ENCODE data around the gene SLC26A11. TPM values are rescaled to one million over a fixed set of nuclear protein-coding genes. Genes with fewer than 3 reads are reported as not detected.

The SLC26A11 gene
- polyA plus RNA-seq, 2 of the 4 experiments (the other 2 are of a cell fraction) = 8.3 to 13.7 TPM

DNA sequence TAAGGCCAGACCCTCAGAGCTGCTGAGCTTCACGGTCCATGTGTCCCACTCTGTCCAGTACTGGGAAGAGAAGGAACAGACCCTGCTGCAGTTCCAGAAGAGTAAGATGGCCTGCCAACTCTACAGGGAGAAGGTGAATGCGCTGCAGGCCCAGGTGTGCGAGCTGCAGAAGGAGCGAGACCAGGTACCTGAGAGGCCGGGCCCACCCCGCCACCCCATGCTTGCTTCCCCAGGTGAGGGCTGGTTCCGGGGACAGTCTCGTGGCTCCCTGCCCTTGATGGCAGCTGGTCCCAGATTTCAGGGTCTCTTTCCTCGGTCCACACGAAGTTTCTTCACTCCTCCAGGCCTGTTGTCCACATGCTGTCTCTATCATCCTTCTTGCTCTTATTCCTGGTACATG lies 29.5 kb upstream of the SLC26A11 start:
- 83% methylated on average over 10 of the region's 10 CpGs for WGBS (ENCODE audit: missing lambda C conversion rate)
- no peak for DNase-seq (ENCODE audit: low read depth in 1 of 2, low spot score in 1 of 2)
- no peak for TF ChIP-seq SMC3 (IDR thresholded peaks at IDR 0.05)
- no peak for TF ChIP-seq ZNF302 (CRISPR knock-in tag; IDR thresholded peaks at IDR 0.05)
- no peak for TF ChIP-seq NPAS2 (CRISPR knock-in tag; IDR thresholded peaks at IDR 0.05; ENCODE audit: borderline replicate concordance)
- TF ChIP-seq ZSCAN20 (CRISPR knock-in tag; IDR thresholded peaks at IDR 0.05) = no peak
- no peak for TF ChIP-seq RFX5 (IDR thresholded peaks at IDR 0.05)
- TF ChIP-seq, protein P1, sequence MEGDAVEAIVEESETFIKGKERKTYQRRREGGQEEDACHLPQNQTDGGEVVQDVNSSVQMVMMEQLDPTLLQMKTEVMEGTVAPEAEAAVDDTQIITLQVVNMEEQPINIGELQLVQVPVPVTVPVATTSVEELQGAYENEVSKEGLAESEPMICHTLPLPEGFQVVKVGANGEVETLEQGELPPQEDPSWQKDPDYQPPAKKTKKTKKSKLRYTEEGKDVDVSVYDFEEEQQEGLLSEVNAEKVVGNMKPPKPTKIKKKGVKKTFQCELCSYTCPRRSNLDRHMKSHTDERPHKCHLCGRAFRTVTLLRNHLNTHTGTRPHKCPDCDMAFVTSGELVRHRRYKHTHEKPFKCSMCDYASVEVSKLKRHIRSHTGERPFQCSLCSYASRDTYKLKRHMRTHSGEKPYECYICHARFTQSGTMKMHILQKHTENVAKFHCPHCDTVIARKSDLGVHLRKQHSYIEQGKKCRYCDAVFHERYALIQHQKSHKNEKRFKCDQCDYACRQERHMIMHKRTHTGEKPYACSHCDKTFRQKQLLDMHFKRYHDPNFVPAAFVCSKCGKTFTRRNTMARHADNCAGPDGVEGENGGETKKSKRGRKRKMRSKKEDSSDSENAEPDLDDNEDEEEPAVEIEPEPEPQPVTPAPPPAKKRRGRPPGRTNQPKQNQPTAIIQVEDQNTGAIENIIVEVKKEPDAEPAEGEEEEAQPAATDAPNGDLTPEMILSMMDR (IDR thresholded peaks at IDR 0.05) = no peak
- TF ChIP-seq, protein P2, sequence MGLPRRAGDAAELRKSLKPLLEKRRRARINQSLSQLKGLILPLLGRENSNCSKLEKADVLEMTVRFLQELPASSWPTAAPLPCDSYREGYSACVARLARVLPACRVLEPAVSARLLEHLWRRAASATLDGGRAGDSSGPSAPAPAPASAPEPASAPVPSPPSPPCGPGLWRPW (IDR thresholded peaks at IDR 0.05) = no peak
- TF ChIP-seq MAFK (IDR thresholded peaks at IDR 0.05; ENCODE audit: partially characterized antibody) = no peak
- TF ChIP-seq CBX2 (IDR thresholded peaks at IDR 0.05; ENCODE audit: borderline replicate concordance, low read depth) = no peak
- no peak for ATAC-seq
- ChIA-PET POLR2A (no interaction called here), CTCF (interaction anchor here (0.9 to 2.4 kb wide), 7 partner anchors 11 to 108 kb away, joined by 3 to 8 read pairs (median 5); partner anchors contain the start of gene GAA)
- no peak overlapping the region for H3K4me3 ChIP-seq
- no peak overlapping the region for H3K27ac ChIP-seq
- H3K4me1 ChIP-seq = peaks cover 15% of the 10 kb centered on the region
- no peak overlapping the region for H3K4me2 ChIP-seq
- FAIRE-seq = no peak
- H3K9me3 ChIP-seq = no peaks in the 10 kb centered on the region

DNA sequence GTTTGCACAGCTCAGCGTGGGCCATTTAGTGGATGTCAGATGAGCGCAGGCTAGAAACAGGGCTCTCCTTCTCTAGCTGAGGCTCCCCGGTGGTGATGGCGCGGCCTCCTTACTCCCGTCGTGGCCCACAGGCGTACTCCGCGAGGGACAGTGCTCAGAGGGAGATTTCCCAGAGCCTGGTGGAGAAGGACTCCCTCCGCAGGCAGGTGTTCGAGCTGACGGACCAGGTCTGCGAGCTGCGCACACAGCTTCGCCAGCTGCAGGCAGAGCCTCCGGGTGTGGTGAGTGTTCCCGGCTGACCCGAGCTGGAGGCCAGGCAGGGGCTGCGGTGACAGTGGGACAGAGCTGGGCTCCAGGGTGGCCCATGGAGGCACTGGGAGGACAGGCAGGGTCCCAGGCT lies 29.0 kb upstream of the SLC26A11 start:
- no peak for ATAC-seq
- POLR2A ChIA-PET = no interaction called here

DNA sequence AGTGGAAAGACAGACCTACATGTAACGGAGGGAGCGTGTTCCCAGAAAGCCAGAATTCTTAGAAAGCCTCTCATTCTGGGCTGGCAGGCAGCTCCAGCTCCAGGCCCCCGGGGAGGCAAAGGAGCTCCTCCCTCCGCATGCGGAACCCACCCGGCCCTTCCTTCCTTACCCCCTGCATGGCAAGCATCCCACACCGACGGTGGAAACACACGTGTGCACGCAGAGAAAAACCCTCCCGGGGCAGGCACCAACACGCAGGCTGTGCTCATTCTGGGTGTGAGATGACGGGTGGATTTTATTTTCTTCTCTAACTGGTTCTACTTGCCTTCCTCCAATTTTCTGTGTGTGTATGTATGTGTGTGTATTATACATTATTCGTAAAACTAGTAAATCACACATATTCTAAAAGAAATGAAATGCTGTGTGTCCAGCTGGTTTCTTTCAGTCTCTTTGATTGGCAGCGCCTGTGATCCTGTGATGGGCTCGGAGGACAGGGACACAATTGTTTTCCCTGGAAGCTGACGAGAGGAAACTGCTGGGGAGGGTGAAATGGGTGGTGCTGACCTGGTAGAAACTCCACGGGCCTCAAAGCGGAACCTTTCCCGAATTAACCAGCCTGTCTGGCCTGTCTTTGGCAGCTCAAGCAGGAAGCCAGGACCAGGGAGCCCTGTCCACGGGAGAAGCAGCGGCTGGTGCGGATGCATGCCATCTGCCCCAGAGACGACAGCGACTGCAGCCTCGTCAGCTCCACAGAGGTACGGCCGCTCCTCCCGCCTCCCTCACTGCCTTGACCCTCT lies 28.2 kb upstream of the SLC26A11 start:
- CTCF ChIA-PET = interaction anchor here (0.8 to 2.4 kb wide), 9 partner anchors 9 to 110 kb away, joined by 3 to 8 read pairs (median 5); partner anchors contain the start of gene GAA
- no peak for FAIRE-seq

More for the DNA sequence above, 29.0 kb upstream of the SLC26A11 start:
- Histone ChIP-seq H3K9me3 (peaks cover 4% of the 10 kb centered on the region; the same call in 1 of the 3 replicates), H3K4me2 (no peak overlapping the region), H3K27ac (no peak overlapping the region), H3K4me1 (peaks cover 15% of the 10 kb centered on the region), H3K4me3 (no peak overlapping the region)
- CTCF ChIA-PET = interaction anchor here (0.8 to 2.4 kb wide), 8 partner anchors 8 to 109 kb away, joined by 3 to 8 read pairs (median 5); partner anchors contain the start of gene GAA
- no peak for TF ChIP-seq ZSCAN20 (CRISPR knock-in tag; IDR thresholded peaks at IDR 0.05)
- TF ChIP-seq, protein P2 (IDR thresholded peaks at IDR 0.05) = no peak
- no peak for TF ChIP-seq NPAS2 (CRISPR knock-in tag; IDR thresholded peaks at IDR 0.05; ENCODE audit: borderline replicate concordance)
- TF ChIP-seq CHD4 (IDR thresholded peaks at IDR 0.05; ENCODE audit: borderline replicate concordance) = no peak
- TF ChIP-seq FOSB (CRISPR knock-in tag; IDR thresholded peaks at IDR 0.05) = no peak
- TF ChIP-seq, protein P3, sequence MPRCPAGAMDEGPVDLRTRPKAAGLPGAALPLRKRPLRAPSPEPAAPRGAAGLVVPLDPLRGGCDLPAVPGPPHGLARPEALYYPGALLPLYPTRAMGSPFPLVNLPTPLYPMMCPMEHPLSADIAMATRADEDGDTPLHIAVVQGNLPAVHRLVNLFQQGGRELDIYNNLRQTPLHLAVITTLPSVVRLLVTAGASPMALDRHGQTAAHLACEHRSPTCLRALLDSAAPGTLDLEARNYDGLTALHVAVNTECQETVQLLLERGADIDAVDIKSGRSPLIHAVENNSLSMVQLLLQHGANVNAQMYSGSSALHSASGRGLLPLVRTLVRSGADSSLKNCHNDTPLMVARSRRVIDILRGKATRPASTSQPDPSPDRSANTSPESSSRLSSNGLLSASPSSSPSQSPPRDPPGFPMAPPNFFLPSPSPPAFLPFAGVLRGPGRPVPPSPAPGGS (IDR thresholded peaks at IDR 0.05) = no peak
- WGBS (ENCODE audit: missing lambda C conversion rate) = 89% methylated on average over 20 of the region's 20 CpGs
- FAIRE-seq (no peak), DNase-seq (ENCODE audit: low read depth in 1 of 2, low spot score in 1 of 2) (no peak)

More for the DNA sequence above, 28.2 kb upstream of the SLC26A11 start:
- Histone ChIP-seq H3K4me2 (no peak overlapping the region), H3K27ac (no peak overlapping the region), H3K4me1 (peaks cover 12% of the 10 kb centered on the region), H3K4me3 (no peak overlapping the region), H3K9me3 (peaks cover 6% of the 10 kb centered on the region; the same call in 1 of the 3 replicates)
- POLR2A ChIA-PET = no interaction called here
- ATAC-seq = no peak
- no peak for TF ChIP-seq HOXA7 (CRISPR knock-in tag; IDR thresholded peaks at IDR 0.05)
- no peak for TF ChIP-seq RNF2 (IDR thresholded peaks at IDR 0.05; ENCODE audit: borderline replicate concordance, low read depth)
- no peak for TF ChIP-seq POLR2AphosphoS2 (conservative IDR thresholded peaks at IDR 0.05; ENCODE audit: low read length)
- TF ChIP-seq, protein P4, sequence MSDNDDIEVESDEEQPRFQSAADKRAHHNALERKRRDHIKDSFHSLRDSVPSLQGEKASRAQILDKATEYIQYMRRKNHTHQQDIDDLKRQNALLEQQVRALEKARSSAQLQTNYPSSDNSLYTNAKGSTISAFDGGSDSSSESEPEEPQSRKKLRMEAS (IDR thresholded peaks at IDR 0.05) = no peak
- TF ChIP-seq, protein P5, sequence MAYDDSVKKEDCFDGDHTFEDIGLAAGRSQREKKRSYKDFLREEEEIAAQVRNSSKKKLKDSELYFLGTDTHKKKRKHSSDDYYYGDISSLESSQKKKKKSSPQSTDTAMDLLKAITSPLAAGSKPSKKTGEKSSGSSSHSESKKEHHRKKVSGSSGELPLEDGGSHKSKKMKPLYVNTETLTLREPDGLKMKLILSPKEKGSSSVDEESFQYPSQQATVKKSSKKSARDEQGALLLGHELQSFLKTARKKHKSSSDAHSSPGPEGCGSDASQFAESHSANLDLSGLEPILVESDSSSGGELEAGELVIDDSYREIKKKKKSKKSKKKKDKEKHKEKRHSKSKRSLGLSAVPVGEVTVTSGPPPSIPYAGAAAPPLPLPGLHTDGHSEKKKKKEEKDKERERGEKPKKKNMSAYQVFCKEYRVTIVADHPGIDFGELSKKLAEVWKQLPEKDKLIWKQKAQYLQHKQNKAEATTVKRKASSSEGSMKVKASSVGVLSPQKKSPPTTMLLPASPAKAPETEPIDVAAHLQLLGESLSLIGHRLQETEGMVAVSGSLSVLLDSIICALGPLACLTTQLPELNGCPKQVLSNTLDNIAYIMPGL (CRISPR knock-in tag; IDR thresholded peaks at IDR 0.05; ENCODE audit: borderline replicate concordance) = no peak
- TF ChIP-seq ZSCAN20 (CRISPR knock-in tag; IDR thresholded peaks at IDR 0.05) = no peak
- no peak for TF ChIP-seq TFCP2L1 (CRISPR knock-in tag; IDR thresholded peaks at IDR 0.05)
- no peak for TF ChIP-seq RFX5 (IDR thresholded peaks at IDR 0.05)
- no peak for TF ChIP-seq KDM1A (IDR thresholded peaks at IDR 0.05; ENCODE audit: low read depth)
- TF ChIP-seq, protein P6, sequence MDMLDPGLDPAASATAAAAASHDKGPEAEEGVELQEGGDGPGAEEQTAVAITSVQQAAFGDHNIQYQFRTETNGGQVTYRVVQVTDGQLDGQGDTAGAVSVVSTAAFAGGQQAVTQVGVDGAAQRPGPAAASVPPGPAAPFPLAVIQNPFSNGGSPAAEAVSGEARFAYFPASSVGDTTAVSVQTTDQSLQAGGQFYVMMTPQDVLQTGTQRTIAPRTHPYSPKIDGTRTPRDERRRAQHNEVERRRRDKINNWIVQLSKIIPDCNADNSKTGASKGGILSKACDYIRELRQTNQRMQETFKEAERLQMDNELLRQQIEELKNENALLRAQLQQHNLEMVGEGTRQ (IDR thresholded peaks at IDR 0.05) = no peak
- no peak for TF ChIP-seq FOSB (CRISPR knock-in tag; IDR thresholded peaks at IDR 0.05)
- TF ChIP-seq SMC3 (IDR thresholded peaks at IDR 0.05) = no peak
- TF ChIP-seq NFE2L2 (conservative IDR thresholded peaks at IDR 0.05; ENCODE audit: low read length) = no peak
- WGBS (ENCODE audit: missing lambda C conversion rate) = 86% methylated on average over 29 of the region's 29 CpGs
- DNase-seq (ENCODE audit: low read depth in 1 of 2, low spot score in 1 of 2) = no peak

Measured in A549 (cell line).